ENCODE results near the gene MPI. TPM values are rescaled to one million over a fixed set of nuclear protein-coding genes. Genes with fewer than 3 reads are reported as not detected.

The MPI gene
- 77.2 and 84.7 TPM in 2 replicates for total RNA-seq

GRCh38 chr15:74889883-74890664 is at the start of gene MPI:
Gene MPI, plus strand, starts transcription at chr15:74890042. Its CDS starts 32 bp downstream, at chr15:74890074.

GRCh38 chr15:74842581-74843444 is 47.0 kb upstream of the MPI start, which contains the start of gene ULK3:
Gene ULK3, minus strand, starts transcription at chr15:74843156. Its CDS starts 51 bp downstream, at chr15:74843105.

GRCh38 chr15:74873036-74873755 is 16.6 kb upstream of the MPI start, which contains the start of gene SCAMP2:
Gene SCAMP2, minus strand, starts transcription at chr15:74873365. Its CDS starts 110 bp downstream, at chr15:74873255.

GRCh38 chr15:74906450-74907162 is 16.8 kb downstream of the MPI start, which contains the start of gene FAM219B:
Gene FAM219B, minus strand, starts transcription at chr15:74906851. Its CDS starts 51 bp downstream, at chr15:74906800.

GRCh38 chr15:74937590-74938371 is 47.9 kb downstream of the MPI start, which contains the start of gene COX5A:
Gene COX5A, minus strand, starts transcription at chr15:74938073. Its CDS starts 59 bp downstream, at chr15:74938014.

Other genes starting within 250 kb of the MPI start
- gene EDC3, start 194.0 kb upstream of the MPI start, total RNA-seq: 8.1 and 15.2 TPM in 2 replicates
- 8.0 and 10.3 TPM in 2 replicates for gene CYP1A1, start 164.5 kb upstream of the MPI start, total RNA-seq
- gene CYP1A2, start 141.2 kb upstream of the MPI start, total RNA-seq: not detected in 2 replicates
- 22.9 and 41.9 TPM in 2 replicates for gene CSK, start 108.0 kb upstream of the MPI start, total RNA-seq
- not detected in 2 replicates for gene LMAN1L, start 77.2 kb upstream of the MPI start, total RNA-seq
- not detected in 2 replicates for gene CPLX3, start 63.4 kb upstream of the MPI start, total RNA-seq
- 25.1 and 25.2 TPM in 2 replicates for gene ULK3, start 46.9 kb upstream of the MPI start, total RNA-seq
- 50.1 and 89.9 TPM in 2 replicates for gene SCAMP2, start 16.7 kb upstream of the MPI start, total RNA-seq
- 25.5 and 26.7 TPM in 2 replicates for gene FAM219B, start 16.8 kb downstream of the MPI start, total RNA-seq
- gene COX5A, start 48.0 kb downstream of the MPI start, total RNA-seq: 188 and 227 TPM in 2 replicates
- gene RPP25, start 66.7 kb downstream of the MPI start, total RNA-seq: 4.7 and 5.7 TPM in 2 replicates
- 1.9 and 4.7 TPM in 2 replicates for gene SCAMP5, start 105.5 kb downstream of the MPI start, total RNA-seq
- 36.6 and 42.9 TPM in 2 replicates for gene PPCDC, start 133.5 kb downstream of the MPI start, total RNA-seq

Data from airway epithelial cell (primary cell).